SIG-M5 treated with dmso at 0.1 percent for 504 hours (cell line): Measurements from ENCODE around the gene YTHDF2.

Experiments
- DNase-seq: peaks from one replicate; lab custom pipeline; 2025; ENCODE audit not compliant: unreplicated experiment; lab: John Stamatoyannopoulos, UW

Gene YTHDF2

GRCh38 chr1:28796352-28797211 lies 59.8 kb downstream of the YTHDF2 start:
- DNase-seq = no peak

GRCh38 chr1:28800324-28800723 lies 63.6 kb downstream of the YTHDF2 start:
- no peak for DNase-seq

DNA sequence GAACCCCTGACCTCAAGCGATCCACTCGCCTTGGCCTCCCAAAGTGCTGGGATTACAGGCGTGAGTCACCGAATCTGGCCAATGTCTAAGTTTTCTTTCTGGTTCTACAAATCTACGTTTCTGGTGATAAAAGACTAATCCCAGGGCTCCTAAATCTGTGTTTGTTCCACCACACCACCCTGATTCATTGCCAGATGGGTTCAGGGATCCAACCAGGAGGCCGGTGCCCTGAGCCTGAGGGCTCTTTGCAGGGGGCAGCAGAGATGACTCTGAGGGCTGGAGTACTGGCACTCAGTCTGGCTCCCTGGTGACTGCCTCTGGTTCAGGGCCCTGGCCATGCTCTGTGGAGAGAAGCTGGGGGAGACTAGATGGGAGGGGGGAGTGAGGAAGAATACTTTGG lies 64.7 kb downstream of the YTHDF2 start:
- no peak for DNase-seq

- DNase-seq = no peak
Observed at GRCh38 chr1:28803051-28803450, 66.3 kb downstream of the YTHDF2 start.

GRCh38 chr1:28803662-28804061 lies 66.9 kb downstream of the YTHDF2 start:
- no peak for DNase-seq

DNA sequence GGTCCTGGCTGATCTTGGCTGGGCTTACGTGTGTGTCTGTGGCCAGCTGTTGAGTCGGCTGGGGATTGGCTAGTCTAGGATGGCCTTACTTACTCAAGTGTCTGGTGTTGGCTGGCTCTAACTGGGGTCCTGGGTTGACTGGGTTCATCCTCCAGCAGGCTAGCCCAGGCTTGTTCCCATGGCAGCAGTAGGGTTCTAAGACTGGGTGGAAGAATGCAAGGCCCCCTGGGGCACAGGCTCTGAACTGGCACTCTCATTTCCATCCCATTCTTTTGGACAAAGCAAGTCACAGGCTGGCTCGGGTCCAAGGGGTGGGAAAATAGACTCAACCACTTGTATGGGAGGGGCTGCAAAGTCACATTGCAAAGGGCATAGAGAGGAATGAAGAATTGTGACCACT lies 67.3 kb downstream of the YTHDF2 start:
- no peak for DNase-seq

DNA sequence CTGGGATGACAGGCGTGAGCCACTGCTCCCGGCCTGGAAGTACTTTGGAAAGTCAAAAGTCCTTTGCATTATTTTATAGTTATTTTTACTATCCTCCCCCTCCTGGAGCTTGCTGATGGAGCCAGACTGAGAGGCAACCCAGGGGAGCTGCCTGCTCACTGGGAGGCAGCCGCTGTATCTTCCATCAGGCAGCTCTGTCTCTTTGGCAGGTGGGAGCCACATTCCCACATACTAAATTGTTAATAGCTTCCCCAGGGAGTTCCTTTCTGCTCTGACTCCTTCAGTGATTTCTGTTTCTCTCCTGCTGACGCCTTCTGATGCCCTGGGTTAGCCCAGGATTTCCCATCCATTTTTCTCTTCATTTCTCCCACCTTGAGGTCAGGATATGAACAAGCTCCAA lies 70.3 kb downstream of the YTHDF2 start:
- DNase-seq = no peak

GRCh38 chr1:28807986-28808385 lies 71.2 kb downstream of the YTHDF2 start:
- DNase-seq = no peak

GRCh38 chr1:28811369-28811765 lies 74.6 kb downstream of the YTHDF2 start:
- DNase-seq = no peak

DNA sequence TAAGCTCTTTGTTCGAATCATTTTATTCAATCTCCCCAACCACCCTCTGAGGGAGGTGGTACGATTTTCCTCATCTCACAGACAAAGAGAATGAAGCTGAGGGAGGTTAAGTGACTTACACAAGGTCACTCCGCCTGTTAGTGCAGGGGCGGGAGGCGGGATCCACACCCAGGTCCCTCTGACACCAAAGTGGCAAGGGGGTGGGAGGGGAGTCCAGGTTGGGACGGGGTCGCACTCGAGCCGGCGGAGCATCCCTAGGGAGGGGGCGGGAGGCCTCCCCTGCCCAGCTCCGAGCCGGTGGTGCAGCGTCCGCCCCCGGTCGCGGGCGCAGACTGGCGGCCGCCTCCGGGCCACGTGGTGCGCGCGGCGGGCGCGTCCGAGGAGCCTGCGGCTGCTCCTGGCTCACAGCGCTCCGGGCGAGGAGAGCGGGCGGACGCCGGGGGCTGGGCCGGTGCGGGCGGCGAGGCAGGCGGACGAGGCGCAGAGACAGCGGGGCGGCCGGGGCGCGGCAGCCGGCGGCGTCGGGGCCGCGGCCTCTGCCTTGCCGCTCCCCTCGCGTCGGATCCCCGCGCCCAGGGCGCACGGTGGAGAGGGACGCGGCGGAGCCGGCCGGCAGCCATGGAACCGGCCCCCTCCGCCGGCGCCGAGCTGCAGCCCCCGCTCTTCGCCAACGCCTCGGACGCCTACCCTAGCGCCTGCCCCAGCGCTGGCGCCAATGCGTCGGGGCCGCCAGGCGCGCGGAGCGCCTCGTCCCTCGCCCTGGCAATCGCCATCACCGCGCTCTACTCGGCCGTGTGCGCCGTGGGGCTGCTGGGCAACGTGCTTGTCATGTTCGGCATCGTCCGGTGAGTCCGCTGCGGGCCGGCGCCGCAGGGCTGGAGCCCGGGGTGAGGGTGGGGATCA lies 75.3 kb downstream of the YTHDF2 start, which contains the start of gene OPRD1:
Gene OPRD1, plus strand, starts transcription at position 405 of the 903 bp plus-strand sequence. Its CDS starts 214 bp downstream, at position 619.
- no peak for DNase-seq

GRCh38 chr1:28812669-28813468 lies 76.1 kb downstream of the YTHDF2 start:
- no peak for DNase-seq

- DNase-seq = no peak
Observed at GRCh38 chr1:28813931-28814465, 77.3 kb downstream of the YTHDF2 start.

DNA sequence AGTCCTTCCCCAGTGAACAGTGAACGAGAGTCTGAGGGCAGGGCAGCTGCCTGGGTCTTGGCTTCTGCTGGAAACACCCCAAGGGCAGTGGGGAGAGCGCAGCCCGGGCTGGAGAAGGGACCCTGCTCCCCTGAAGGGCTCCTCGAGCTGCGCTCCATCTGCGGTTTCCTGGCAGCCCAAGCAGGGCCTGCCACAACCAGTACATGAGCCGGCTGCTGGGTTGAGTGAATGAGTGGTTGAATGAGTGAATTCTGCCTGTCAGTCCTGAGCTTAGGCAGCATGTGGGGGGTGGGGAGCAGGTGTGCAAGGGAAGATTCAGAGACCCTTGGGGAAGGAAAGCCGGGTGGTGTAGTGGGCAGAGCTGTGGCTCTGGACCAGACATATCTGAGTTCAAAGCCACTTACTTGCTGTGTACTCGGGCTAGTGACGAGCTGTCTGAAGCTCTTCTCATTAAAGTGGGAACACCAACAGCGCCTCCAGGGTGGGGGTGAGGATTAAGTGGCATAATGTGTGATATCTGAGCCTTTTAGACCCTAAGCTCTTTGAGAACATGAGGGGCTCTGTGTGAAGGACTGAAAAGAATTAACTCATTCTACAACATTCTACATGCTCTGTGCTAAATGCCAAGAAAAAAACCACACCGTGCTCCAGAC lies 78.9 kb downstream of the YTHDF2 start:
- DNase-seq = no peak

GRCh38 chr1:28817133-28817532 lies 80.4 kb downstream of the YTHDF2 start:
- DNase-seq = no peak

DNA sequence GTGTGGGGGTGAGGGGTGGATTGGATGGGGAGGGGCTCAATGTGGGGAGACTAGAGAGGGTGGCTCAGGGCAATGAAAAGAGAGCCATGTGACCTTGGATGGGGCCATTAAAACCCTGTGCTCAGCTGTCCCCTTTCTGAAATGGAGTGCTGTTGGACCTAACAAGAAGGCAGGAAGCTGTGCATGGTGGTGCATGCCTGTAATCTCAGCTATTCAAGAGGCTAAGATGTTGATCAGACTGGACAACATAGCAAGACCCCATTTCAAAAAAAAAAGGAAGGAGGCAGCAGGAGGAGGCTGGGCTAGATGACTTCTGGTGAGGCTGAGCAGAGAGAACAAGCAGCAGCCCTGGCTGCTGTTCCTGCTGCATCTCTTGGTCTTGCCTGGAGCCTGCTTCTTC lies 82.3 kb downstream of the YTHDF2 start:
- DNase-seq = no peak
